Femur (tissue), 1 donor: ENCODE measurements around the gene SFRP5.
A peak's percentile ranks its signal among the peaks of the same experiment; 100 is the strongest.

Experiments
- DNase-seq: peaks from one replicate; pipeline ENCODE4 v3.0.0-alpha.2; 2017

SFRP5 gene

DNA sequence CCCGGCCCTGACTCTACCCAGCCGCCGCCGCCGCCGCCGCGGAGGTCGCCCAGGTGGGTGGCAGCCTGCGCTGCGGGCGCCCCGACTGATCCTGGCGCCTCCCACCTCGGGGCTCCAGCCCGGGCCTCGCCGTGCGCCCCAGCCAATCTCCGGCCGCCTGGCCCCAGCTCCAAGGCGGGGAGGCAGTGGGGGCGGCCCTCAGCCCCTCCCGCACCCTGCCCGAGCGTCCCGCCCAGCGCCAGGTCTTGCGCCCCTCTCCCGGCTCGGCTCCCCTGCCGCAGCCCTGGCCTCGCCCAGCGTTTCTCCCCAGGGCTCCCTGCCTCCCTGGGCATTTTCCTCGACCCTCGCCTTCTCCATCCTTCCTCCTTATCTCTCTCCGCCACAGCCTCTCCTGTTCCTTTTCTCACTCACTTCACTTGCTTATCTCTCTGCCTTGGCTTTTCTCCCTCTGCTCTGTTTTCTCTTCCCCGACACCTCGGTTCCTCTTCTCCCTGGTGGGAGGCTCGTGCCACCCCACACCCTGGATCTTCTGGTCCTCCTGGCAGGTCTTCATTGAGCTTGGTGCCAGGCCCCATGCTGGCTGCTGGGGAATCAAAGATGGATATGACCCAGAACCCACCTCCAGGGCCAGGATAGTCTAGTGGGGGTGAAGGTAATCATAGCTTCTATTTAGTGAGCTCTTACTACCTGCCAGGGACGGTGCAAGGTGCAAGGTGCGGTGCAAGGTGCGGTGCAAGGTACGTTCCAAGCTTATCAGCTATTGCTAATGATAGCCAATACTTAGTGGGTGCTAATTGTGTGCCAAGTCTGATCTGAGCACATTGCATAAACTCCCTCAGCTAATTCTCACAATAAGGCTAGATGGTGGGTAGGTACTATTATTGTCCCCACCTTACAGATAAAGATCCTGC is at the start of gene SFRP5:
Gene SFRP5, minus strand, starts transcription at position 87 of the 911 bp plus-strand sequence. CDS start 166 bp downstream, outside the sequence.
- no peak for DNase-seq

GRCh38 chr10:97820096-97820704 is 48.4 kb upstream of the SFRP5 start:
- DNase-seq: no peak

DNA sequence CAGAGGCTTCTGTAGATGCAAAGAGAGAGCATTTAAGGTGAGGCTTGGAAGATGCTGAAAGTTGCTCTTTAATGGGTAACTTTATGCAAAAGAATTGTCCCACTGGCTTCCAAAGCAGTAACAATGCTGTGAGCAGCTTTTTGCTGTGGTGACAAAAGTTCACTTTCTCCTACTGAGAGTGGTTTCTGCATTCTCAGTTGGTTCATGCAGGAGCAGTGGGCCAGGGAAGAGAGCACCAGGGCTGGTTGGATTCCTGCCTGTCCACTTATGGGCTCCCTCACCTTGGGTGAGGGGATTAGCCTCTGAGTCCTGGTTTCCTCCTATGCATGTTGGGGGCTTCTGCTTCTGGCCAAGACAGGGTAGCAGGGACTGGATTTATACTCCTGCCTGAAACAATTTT is 46.8 kb upstream of the SFRP5 start:
- DNase-seq: no peak

DNA sequence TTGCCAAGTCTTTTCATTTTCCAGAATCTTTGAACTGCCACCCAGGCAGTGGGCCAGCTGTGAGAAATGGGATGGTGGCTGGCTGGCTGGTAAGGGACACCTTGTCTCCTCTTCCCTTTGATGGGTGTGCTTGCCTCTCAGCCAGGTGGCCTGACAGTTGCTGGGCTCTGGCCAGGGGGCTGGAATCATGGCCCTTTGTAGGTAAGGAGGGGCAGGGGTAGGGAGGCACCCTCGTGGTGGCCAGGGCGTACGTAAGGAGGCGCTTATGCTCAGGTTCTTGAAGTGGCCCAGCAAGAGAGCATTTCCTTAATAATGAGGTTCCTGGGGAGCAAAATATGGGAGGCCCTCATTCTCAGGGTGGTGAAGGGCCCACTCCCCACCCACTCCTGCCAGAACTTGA is 44.8 kb upstream of the SFRP5 start:
- no peak for DNase-seq

GRCh38 chr10:97814996-97815395 is 43.2 kb upstream of the SFRP5 start:
- DNase-seq: no peak

GRCh38 chr10:97813311-97813710 is 41.5 kb upstream of the SFRP5 start:
- no peak for DNase-seq

DNA sequence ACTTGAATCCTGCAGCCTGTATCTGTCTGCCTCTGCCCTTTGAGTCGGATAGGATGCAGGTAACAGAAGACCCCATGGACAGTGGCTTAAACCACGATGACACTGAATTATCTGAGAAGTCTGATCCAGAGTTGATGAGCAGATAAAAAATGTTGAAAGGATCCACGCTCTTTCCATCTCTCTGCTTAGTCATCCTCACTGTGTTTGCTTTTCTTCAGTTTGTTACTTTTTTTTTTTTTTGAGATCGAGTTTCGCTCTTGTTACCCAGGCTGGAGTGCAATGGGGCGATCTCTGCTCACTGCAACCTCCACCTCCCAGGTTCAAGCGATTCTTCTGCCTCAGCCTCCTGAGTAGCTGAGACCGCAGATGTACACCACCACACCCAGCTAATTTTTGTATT is 40.9 kb upstream of the SFRP5 start:
- DNase-seq: no peak

GRCh38 chr10:97811958-97812357 is 40.2 kb upstream of the SFRP5 start:
- no peak for DNase-seq

DNA sequence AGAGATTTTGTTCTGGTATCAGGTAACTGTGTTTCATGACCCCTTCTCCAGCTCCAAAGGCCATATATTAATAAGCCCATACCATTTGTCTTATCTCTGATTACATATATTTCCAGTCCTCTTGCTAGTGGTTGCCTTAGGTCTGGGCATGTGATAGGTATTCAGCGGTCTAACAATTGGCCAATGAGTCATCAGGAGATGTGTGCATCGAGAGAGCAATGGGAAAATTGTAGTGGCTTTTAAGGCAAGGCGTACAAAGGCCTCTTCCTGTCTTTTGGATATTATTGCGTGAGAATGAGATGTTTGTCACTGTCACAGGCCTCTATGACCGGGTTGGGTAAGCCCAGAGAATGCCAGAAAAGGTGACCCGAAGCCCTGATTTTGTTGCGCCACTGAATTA is 38.6 kb upstream of the SFRP5 start:
- DNase-seq: no peak

DNA sequence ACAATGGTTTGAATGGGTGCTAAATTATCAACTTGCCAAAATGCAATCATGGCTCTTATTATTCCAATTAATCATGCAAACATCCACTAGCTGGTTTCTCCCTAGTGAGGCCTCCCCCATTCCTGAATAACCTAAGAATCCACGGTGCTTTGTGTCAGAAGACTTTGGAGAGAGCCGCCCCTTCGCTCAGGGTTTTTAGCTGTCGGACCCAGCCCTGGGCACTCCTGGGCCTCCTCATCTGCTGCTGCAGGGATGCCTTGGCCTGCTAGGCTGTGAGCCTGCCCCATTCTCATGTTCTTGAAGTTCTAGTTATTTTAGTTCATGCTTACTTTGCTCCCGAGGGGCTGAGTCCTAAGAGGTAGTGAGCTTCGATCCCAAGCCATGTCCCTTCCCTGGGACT is 34.1 kb upstream of the SFRP5 start:
- no peak for DNase-seq

DNA sequence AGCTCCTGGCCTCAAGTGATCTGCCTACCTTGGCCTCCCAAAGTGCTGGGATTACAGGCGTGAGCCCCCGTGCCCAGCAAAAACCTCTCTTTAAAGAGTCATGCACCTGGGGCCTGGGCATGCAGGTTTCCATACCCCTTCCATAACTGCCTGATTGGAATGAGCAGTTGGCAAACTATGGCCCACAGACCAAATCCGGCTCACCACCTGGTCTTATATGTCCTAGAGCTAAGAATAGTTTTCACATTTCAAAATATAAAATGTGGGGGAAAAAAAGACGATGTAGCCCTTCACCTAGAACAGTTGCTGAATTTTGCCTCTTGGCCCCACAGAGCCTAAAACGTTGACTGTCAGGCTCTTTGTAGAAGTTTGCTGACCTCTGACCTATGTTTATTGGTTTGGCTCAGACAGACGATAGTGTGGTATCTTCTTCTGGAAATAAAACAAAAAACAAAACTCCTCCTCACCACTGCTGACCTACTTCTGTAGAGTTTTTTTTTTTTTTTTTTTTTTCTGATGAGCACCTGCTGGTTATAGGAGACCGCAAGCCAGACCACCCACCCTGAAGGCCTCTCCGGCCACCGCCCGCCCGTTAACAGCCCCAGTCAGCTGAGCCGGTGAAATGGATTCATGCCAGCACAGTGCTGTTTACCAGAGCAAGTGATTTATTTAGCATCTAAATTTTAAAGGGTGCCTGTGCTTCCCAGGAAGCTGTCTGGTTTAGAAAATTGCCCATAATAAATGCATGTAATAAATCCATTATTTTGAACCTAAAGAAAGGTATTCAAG is 33.5 kb upstream of the SFRP5 start:
- DNase-seq: peak; percentile 38

DNA sequence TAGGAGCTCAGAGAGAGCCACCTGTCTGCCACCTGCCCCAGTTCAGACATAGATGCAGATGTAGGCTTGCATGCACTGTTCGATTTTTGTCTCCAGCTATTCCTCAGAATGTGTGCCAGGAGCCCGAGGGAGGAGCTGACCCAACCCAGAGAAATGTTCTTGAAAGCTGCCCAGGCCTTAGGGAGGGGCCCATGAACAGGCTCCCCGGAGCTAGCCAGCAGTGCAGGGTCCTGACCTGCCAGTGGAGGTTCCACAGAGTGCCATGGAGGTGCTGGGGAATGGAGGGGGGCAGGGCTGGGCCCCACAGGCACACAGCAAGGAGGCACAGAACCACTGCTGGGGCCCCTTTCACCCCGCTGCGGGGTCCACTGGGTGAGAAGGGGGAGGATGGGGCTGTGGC is 29.6 kb upstream of the SFRP5 start:
- no peak for DNase-seq

DNA sequence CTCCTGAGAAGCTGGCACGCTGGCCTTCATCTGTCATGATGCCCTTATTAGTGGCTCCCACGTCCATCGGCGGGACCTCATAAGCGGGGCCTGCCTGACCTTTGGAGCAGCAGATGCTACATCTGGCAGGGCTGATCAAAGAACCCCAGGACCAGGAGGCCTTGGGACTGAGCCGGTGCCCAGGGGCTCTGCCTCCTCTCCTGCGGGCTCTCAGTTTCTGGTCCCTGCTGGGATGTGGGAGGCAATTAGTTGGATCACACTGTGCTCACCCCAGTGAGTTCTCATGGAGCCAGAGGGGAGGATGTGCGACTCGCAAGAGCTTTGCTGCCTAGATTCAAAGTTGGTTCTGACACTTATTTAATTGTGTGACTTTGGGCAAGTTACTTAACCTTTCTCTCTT is 28.7 kb upstream of the SFRP5 start:
- DNase-seq: no peak

DNA sequence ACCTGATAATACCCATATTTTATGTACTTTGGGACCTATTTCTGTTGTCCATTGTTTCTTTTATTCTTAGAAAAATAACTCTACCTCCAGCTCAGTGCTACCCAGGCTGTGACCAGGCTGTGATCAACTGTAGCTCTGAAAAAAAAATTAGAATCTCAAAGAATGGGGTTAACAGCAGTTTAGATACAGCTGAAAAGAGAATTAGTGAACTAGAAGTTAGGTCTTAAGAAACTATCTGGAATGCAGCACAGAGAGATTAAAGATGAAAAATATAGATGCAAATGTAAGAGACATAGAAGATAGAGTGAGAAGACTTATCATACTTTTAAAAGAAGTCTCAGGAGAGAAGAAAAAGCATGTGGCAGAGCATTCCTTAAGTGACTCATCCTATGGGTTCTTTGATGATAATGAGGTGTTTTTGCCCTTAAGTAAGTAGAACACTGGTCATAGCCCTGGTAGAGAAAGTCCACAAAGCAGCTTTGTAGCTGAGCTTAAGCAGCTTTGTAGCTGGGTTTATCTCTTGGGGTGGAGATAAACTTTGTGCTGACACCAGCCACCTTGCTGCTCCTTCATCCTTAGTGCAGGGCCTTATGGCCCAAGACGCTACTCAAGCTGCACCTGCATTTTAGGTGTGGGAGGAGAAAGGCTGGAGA is 27.3 kb upstream of the SFRP5 start:
- DNase-seq: no peak

DNA sequence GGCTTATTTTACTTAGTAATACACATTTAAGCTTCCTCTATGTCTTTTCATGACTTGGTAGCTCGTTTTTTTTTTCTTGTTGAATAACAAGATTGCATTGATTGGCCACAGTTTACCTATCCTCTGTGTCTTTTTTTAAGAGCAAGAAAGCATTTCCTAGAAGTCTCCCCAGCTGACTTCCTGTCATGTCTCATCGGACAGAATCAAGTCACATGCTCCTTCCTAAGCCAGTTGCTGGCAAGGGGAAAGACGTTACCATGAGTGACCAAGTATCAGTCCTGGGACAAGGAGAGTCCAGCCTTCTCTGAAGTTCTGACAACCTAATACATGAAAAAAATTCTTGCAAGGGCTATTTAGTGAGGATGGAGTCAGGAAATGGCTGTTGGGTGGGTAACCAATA is 24.9 kb upstream of the SFRP5 start:
- DNase-seq: no peak

GRCh38 chr10:97795886-97796285 is 24.1 kb upstream of the SFRP5 start:
- no peak for DNase-seq

GRCh38 chr10:97791824-97792721 is 20.3 kb upstream of the SFRP5 start:
- peak; percentile 67 for DNase-seq

DNA sequence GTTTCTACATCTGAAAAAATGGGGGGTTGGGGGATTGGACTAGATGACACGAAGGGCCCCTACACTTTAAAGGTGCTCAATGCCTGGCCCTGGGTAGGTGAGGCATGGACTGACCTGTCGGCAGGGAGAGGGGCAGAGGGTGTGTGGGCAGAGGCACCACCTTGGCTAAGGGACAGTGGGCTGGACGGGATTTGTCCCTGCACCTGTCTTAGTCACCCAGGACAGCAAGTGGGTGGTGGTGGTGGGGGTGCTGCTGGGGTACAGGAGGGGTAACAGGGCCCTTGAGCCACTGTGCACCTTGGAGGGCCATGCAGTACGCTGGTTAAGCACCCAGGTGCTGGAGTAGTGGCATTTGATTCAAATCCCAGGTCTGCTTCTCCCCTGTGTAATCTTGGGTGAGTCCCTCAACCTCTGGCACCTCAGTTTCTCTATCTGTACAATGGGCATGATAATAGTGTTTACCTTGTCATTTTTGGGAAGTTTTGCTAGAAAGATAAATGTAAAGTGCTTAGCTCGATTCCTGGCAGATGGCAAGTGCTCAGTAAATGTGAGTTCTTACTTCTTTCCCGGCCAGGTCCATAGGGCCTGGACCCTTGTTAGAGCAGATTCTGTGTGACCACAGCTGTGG is 18.1 kb upstream of the SFRP5 start:
- no peak for DNase-seq

- DNase-seq: no peak
These were observed 17.0 kb upstream of the SFRP5 start for GRCh38 chr10:97788552-97789442.

DNA sequence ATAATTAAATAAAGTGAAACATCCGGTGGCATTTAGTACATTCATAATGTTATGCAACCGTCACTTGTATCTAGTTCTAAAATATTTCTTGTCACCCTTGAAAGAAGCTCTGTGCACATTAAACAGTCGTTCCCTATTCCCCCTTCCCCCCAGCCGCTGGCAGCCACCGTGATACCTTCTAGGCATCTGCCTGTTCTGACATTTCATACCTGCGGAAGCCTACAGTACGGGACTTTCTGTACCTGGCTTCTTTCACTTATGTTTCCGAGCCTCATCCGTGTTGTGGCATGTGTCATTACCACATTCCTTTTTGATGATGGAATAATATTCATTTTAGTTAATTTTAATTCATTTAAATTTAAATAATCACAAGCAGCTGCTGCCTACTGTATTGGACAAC is 13.9 kb upstream of the SFRP5 start:
- no peak for DNase-seq
